Pancreas (tissue), 10 donors: ENCODE results near the gene CPLX1. TPM values are rescaled to one million over a fixed set of nuclear protein-coding genes. Genes with fewer than 3 reads are reported as not detected.
"Not testable (repeated sequence)": the region's sequence is repeated elsewhere in the genome, so short reads cannot be mapped to it uniquely, and the experiment has no call there.

Experiments
- ATAC-seq, 4 donors: fragments of 200-7000 bp; cut with Tn5 transposase; one replicate each; pipeline versions ENCODE4 v1.8.0 to v1.9.1; 2020; ENCODE audit warnings: mild to moderate bottlenecking in 4 of 4, moderate library complexity in 4 of 4
- DNase-seq, 6 donors: peaks; one replicate each; pipeline ENCODE4 v3.0.0-alpha.2; 2020
- FAIRE-seq: peaks from 2 replicates; lab custom pipeline; 2012; peaks lifted over from hg19 to GRCh38; lab: Jason Lieb, UNC
- H3K27ac ChIP-seq, 4 donors: fragments of 200-600 bp; sonication (generic); 1 replicate in 3 of 4; 2 replicates in 1 of 4; pipeline versions ENCODE4 v1.5.0 to v1.8.0; 2020
- H3K27me3 ChIP-seq, 4 donors: fragments of 200-600 bp; one replicate each; pipeline ENCODE4 v1.8.0; 2021
- H3K36me3 ChIP-seq, 3 donors: fragments of 200-600 bp; sonication (generic) in 1 of 3; one replicate each; pipeline versions ENCODE4 v1.5.0 to v1.8.0; 2020 to 2021
- H3K4me1 ChIP-seq, 3 donors: fragments of 200-600 bp; one replicate each; pipeline ENCODE4 v1.8.0; 2021
- H3K4me3 ChIP-seq, 4 donors: fragments of 200-600 bp; sonication (generic) in 2 of 4; one replicate each; pipeline versions ENCODE4 v1.5.0 to v1.8.0; 2020 to 2021
- H3K9me3 ChIP-seq, 4 donors: fragments of 200-600 bp; one replicate each; pipeline ENCODE4 v1.8.0; 2021
- WGBS, 2 donors: extraction: QIAGEN DNeasy Blood & Tissue Kit; methylation state at CpG; one replicate each; pipeline ENCODE4 v1.1.7; 2013; 5-methylcytosine and 5-hydroxymethylcytosine counted together
- intact Hi-C, 3 donors: fragments of 100-400 bp; cut with DNase I; formaldehyde crosslinking; loops; one replicate each; pipeline versions ENCODE4 v1.11.1 to v1.14.2; 2022
- polyA plus RNA-seq, 2 donors: library from polyadenylated mRNA; stranded (reverse); fragments of 200-250 nt; gene quantifications; one replicate each; pipeline ENCODE4 v1.2.3, GENCODE V29; 2013
- total RNA-seq, 6 donors: library from RNA; stranded (reverse); fragmentation: NEBNext Ultra II Directional in 4 of 6; extraction: Animal tissue kit (Norgen Biotek cat#: 25700) in 4 of 6; gene quantifications; one replicate each; pipeline versions ENCODE4 v1.2.1 to v1.2.4, GENCODE V29; 2021 to 2023
- TF ChIP-seq, protein P1 (sequence below), 4 donors: fragments of 200-600 bp; sonication (generic) in 3 of 4; IDR thresholded peaks; one replicate each; pipeline versions ENCODE4 v1.5.0 to v1.8.0; 2021; ENCODE audit warnings: antibody characterized with exemption in 4 of 4
- donor health status: healthy with polysubstance abuse.
- donor health status: DM: no; HTN: no; CAD: no; lungs with moderate emphysema.
- donor health status: DM: no; HTN: no; CAD: no.
- donor health status: control.
- donor health status: control.
- donor health status: Bipolar disorder and iron deficiency.
- donor health status: DM: yes; HTN: yes; CAD: no.
- donor health status: DM: no; HTN: no; CAD: no.
- donor health status: DM: no; HTN: no; CAD: no.
- donor health status: DM: yes; HTN: yes; CAD: no.

CPLX1 gene
- total and polyA plus RNA-seq, 8 donors, result 0.51 to 7.7 (median 1.4) TPM

DNA sequence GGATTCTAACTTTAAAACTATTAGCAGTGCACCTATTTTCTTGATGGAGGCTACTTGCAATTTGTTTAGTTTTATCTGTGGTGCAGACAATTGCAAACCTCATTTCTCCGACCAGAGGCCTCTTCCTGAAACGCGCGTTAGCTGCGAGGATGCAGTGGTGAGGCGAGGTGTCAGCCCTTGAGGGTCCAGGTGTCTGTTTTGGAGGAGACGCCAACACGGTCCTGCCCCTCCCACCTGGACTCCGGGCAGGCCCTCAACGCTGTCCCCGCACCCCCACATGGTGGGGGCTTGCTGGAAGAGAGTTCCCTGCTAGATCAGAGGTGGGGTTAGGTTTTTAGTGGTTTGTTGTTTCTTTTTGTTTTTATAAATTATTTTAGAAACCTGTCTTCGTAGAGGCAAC lies 85.9 kb downstream of the CPLX1 start:
- intact Hi-C loops, result no loop called here
- ATAC-seq (no peak), FAIRE-seq (no peak), DNase-seq (peak in 1 of 6 donors; percentile 11)
- Histone ChIP-seq H3K4me1 (no peaks in the 10 kb centered on the region), H3K27ac (no peak overlapping the region), H3K4me3 (no peak overlapping the region), H3K27me3 (no peaks in the 10 kb centered on the region), H3K9me3 (no peaks in the 10 kb centered on the region), H3K36me3 (peaks cover 9 to 25% (median 17%) of the 10 kb centered on the region in 3 donors)
- 91 to 95% methylated on average over 12 of the region's 12 CpGs for WGBS, 2 donors
- TF ChIP-seq, protein P1, sequence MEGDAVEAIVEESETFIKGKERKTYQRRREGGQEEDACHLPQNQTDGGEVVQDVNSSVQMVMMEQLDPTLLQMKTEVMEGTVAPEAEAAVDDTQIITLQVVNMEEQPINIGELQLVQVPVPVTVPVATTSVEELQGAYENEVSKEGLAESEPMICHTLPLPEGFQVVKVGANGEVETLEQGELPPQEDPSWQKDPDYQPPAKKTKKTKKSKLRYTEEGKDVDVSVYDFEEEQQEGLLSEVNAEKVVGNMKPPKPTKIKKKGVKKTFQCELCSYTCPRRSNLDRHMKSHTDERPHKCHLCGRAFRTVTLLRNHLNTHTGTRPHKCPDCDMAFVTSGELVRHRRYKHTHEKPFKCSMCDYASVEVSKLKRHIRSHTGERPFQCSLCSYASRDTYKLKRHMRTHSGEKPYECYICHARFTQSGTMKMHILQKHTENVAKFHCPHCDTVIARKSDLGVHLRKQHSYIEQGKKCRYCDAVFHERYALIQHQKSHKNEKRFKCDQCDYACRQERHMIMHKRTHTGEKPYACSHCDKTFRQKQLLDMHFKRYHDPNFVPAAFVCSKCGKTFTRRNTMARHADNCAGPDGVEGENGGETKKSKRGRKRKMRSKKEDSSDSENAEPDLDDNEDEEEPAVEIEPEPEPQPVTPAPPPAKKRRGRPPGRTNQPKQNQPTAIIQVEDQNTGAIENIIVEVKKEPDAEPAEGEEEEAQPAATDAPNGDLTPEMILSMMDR (IDR thresholded peaks at IDR 0.05), result no peak

DNA sequence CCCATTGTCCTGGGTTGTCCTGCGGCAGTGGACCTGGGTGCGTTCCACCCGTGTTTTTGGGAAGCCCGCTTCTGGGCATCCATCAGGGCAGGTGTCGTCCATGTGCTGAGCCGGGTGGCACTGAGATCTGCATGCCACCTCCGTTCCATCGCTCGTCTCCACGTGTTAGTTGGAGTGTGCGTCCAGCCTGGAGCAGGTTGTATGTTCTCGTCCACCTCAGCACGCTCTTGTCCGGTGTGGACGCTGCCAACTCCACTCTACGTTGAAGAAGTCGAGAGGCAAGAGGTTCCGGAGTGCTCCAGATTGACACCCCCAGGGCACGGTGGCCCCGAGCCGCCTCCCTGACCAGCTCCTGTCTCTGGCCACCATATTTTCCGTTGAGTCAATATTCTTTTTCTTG lies 86.4 kb downstream of the CPLX1 start:
- ATAC-seq, result no peak
- Histone ChIP-seq H3K4me3 (no peak overlapping the region), H3K27ac (no peak overlapping the region), H3K36me3 (peaks cover 10 to 29% (median 21%) of the 10 kb centered on the region in 3 donors), H3K27me3 (no peaks in the 10 kb centered on the region), H3K4me1 (no peaks in the 10 kb centered on the region), H3K9me3 (no peaks in the 10 kb centered on the region)
- TF ChIP-seq, protein P1 (IDR thresholded peaks at IDR 0.05), result no peak
- 97% methylated on average over 22 of the region's 22 CpGs for WGBS, 2 donors
- no peak for FAIRE-seq
- intact Hi-C loops, result no loop called here
- DNase-seq, result no peak

- 92% methylated on average over 16 of the region's 16 CpGs for WGBS, 2 donors
- ATAC-seq, result no peak
- no peak for FAIRE-seq
- Histone ChIP-seq H3K27ac (no peak overlapping the region), H3K4me1 (no peaks in the 10 kb centered on the region), H3K9me3 (no peaks in the 10 kb centered on the region), H3K36me3 (peaks cover 13 to 36% (median 28%) of the 10 kb centered on the region in 3 donors), H3K27me3 (no peaks in the 10 kb centered on the region), H3K4me3 (no peak overlapping the region)
- DNase-seq, result no peak
- TF ChIP-seq, protein P1 (IDR thresholded peaks at IDR 0.05), result no peak
- intact Hi-C loops, result no loop called here
Observed at GRCh38 chr4:738781-739280, 87.1 kb downstream of the CPLX1 start.

DNA sequence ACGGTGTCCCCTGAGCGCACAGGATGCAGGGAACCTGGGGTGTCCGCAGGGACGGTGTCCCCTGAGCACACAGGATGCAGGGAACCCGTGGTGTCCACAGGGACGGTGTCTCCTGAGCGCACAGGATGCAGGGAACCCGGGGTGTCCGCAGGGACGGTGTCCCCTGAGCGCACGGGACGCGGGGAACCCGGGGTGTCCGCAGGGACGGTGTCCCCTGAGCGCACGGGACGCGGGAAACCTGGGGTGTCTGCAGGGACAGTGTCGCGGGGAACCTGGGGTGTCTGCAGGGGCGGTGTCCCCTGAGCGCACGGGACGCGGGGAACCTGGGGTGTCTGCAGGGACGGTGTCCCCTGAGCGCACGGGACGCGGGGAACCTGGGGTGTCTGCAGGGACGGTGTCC lies 89.4 kb downstream of the CPLX1 start:
- intact Hi-C loops, H3K27me3 ChIP-seq, H3K27ac ChIP-seq, FAIRE-seq, H3K9me3 ChIP-seq, ATAC-seq, H3K4me1 ChIP-seq, H3K4me3 ChIP-seq: not testable (repeated sequence)
- peaks cover 13 to 43% (median 36%) of the 10 kb centered on the region in 3 donors for H3K36me3 ChIP-seq
- peak in 1 of 6 donors; percentile 11 for DNase-seq
- 97 to 98% methylated on average over 28 to 33 of the region's 34 CpGs for WGBS, 2 donors

- FAIRE-seq (no peak), DNase-seq (peak in 1 of 6 donors; percentile 32), ATAC-seq (no peak)
- no peaks in the 10 kb centered on the region for H3K4me1 ChIP-seq
- H3K4me3 ChIP-seq, result no peak overlapping the region
- no peaks in the 10 kb centered on the region for H3K27me3 ChIP-seq
- H3K9me3 ChIP-seq, result no peaks in the 10 kb centered on the region
- intact Hi-C loops, result no loop called here
- H3K27ac ChIP-seq, result no peak overlapping the region
- peaks cover 13 to 43% (median 41%) of the 10 kb centered on the region in 3 donors for H3K36me3 ChIP-seq
- WGBS, 2 donors, result 96 to 97% methylated on average over 8 of the region's 8 CpGs
- TF ChIP-seq, protein P1 (IDR thresholded peaks at IDR 0.05), result no peak
Observed at GRCh38 chr4:735583-735982, 90.3 kb downstream of the CPLX1 start.

Other genes starting within 250 kb of the CPLX1 start
- under 1 TPM in 4 of 6 donors, not detected in 2; 0.04 to 0.34 (median 0.21) TPM for gene TMEM271, start 249.8 kb downstream of the CPLX1 start, total RNA-seq
- gene TMEM271, start 249.8 kb downstream of the CPLX1 start, polyA plus RNA-seq, result under 1 TPM; 0.23 to 0.35 TPM
- 1 to 10 TPM; 1.5 to 6.6 (median 3.0) TPM for gene PDE6B, start 200.6 kb downstream of the CPLX1 start, total RNA-seq
- gene PDE6B, start 200.6 kb downstream of the CPLX1 start, polyA plus RNA-seq, result 1 to 10 TPM in 1 of 2 donors, under 1 TPM in 1; 0.99 to 3.0 TPM
- 100 to 1,000 TPM in 5 of 6 donors, 10 to 100 TPM in 1; 88.4 to 131 (median 111) TPM for gene ATP5ME, start 151.9 kb downstream of the CPLX1 start, total RNA-seq
- gene ATP5ME, start 151.9 kb downstream of the CPLX1 start, polyA plus RNA-seq, result 100 to 1,000 TPM; 310 to 318 TPM
- 1 to 10 TPM; 4.0 to 9.0 (median 5.2) TPM for gene MYL5, start 151.6 kb downstream of the CPLX1 start, total RNA-seq
- gene MYL5, start 151.6 kb downstream of the CPLX1 start, polyA plus RNA-seq, result 10 to 100 TPM; 19.4 to 29.3 TPM
- gene SLC49A3, start 137.0 kb downstream of the CPLX1 start, total RNA-seq, result 1 to 10 TPM; 3.3 to 9.0 (median 5.5) TPM
- gene SLC49A3, start 137.0 kb downstream of the CPLX1 start, polyA plus RNA-seq, result 10 to 100 TPM; 14.3 to 20.8 TPM
- gene PCGF3, start 120.3 kb downstream of the CPLX1 start, total RNA-seq, result 10 to 100 TPM; 12.3 to 34.3 (median 14.3) TPM
- gene PCGF3, start 120.3 kb downstream of the CPLX1 start, polyA plus RNA-seq, result 10 to 100 TPM; 43.3 to 66.8 TPM
- 10 to 100 TPM; 47.5 to 70.4 (median 59.5) TPM for gene GAK, start 106.2 kb upstream of the CPLX1 start, total RNA-seq
- 100 to 1,000 TPM; 178 to 226 TPM for gene GAK, start 106.2 kb upstream of the CPLX1 start, polyA plus RNA-seq
- gene TMEM175, start 106.3 kb upstream of the CPLX1 start, total RNA-seq, result 10 to 100 TPM; 10.0 to 20.2 (median 14.7) TPM
- gene TMEM175, start 106.3 kb upstream of the CPLX1 start, polyA plus RNA-seq, result 10 to 100 TPM; 77.8 to 96.6 TPM
- gene DGKQ, start 147.4 kb upstream of the CPLX1 start, total RNA-seq, result 10 to 100 TPM in 1 of 6 donors, 1 to 10 TPM in 5; 5.7 to 11.3 (median 7.4) TPM
- 10 to 100 TPM in 1 of 2 donors, 1 to 10 TPM in 1; 10.0 to 11.7 TPM for gene DGKQ, start 147.4 kb upstream of the CPLX1 start, polyA plus RNA-seq
- 10 to 100 TPM; 17.6 to 33.7 (median 20.2) TPM for gene IDUA, start 160.9 kb upstream of the CPLX1 start, total RNA-seq
- 10 to 100 TPM; 40.7 to 56.9 TPM for gene IDUA, start 160.9 kb upstream of the CPLX1 start, polyA plus RNA-seq
- 1 to 10 TPM in 2 of 6 donors, under 1 TPM in 4; 0.28 to 1.7 (median 0.66) TPM for gene SLC26A1, start 167.3 kb upstream of the CPLX1 start, total RNA-seq
- gene SLC26A1, start 167.3 kb upstream of the CPLX1 start, polyA plus RNA-seq, result 1 to 10 TPM in 1 of 2 donors, under 1 TPM in 1; 0.45 to 1.6 TPM
- 10 to 100 TPM; 25.1 to 41.4 (median 31.1) TPM for gene FGFRL1, start 185.5 kb upstream of the CPLX1 start, total RNA-seq
- 10 to 100 TPM; 15.4 to 42.8 TPM for gene FGFRL1, start 185.5 kb upstream of the CPLX1 start, polyA plus RNA-seq